ENCODE results near the gene VOPP1.

Gene VOPP1

GRCh38 chr7:55594414-55594813 lies 22.1 kb upstream of the VOPP1 start:
- H3K27me3 ChIP-seq (ENCODE audit: insufficient read depth, low read length, poor library complexity, severe bottlenecking), result no peaks in the 10 kb centered on the region
- no peaks in the 10 kb centered on the region for H3K4me1 ChIP-seq (ENCODE audit: insufficient read depth, low read length, poor library complexity, severe bottlenecking)
- no peak overlapping the region for H3K4me2 ChIP-seq (ENCODE audit: low read depth, low read length, poor library complexity, severe bottlenecking)
- no peaks in the 10 kb centered on the region for H3F3A ChIP-seq (ENCODE audit: low read depth)
- no peaks in the 10 kb centered on the region for H3K79me2 ChIP-seq (ENCODE audit: insufficient read depth, low read length)
- H3K9me3 ChIP-seq (ENCODE audit: insufficient read depth, low read depth, low read length), result no peaks in the 10 kb centered on the region
- no peak for TF ChIP-seq CTCF (conservative IDR thresholded peaks at IDR 0.05; ENCODE audit: low read length)
- no peak for TF ChIP-seq EZH2phosphoT487 (IDR thresholded peaks at IDR 0.05; ENCODE audit: borderline replicate concordance)
- H3K36me3 ChIP-seq (ENCODE audit: insufficient read depth, low read length), result no peaks in the 10 kb centered on the region
- H3K9me2 ChIP-seq (replicated peaks; ENCODE audit: low read depth, low read length), result no peaks in the 10 kb centered on the region
- H3K9ac ChIP-seq (ENCODE audit: low read depth, low read length, poor library complexity, severe bottlenecking), result no peak overlapping the region
- H2AFZ ChIP-seq (ENCODE audit: low read length), result peak overlapping the region; percentile 55; the same call in 1 of the 2 replicates
- H4K20me1 ChIP-seq (ENCODE audit: insufficient read depth, low read length, poor library complexity, severe bottlenecking), result no peaks in the 10 kb centered on the region
- H3K4me3 ChIP-seq (ENCODE audit: low read length, poor library complexity, severe bottlenecking), result no peak overlapping the region

GRCh38 chr7:55593515-55594318 lies 21.4 kb upstream of the VOPP1 start:
- no peaks in the 10 kb centered on the region for H3K9me3 ChIP-seq (ENCODE audit: insufficient read depth, low read depth, low read length)
- H3K4me3 ChIP-seq (ENCODE audit: low read length, poor library complexity, severe bottlenecking), result no peak overlapping the region
- no peaks in the 10 kb centered on the region for H3K79me2 ChIP-seq (ENCODE audit: insufficient read depth, low read length)
- H3K4me2 ChIP-seq (ENCODE audit: low read depth, low read length, poor library complexity, severe bottlenecking), result no peak overlapping the region
- no peaks in the 10 kb centered on the region for H3K36me3 ChIP-seq (ENCODE audit: insufficient read depth, low read length)
- no peaks in the 10 kb centered on the region for H4K20me1 ChIP-seq (ENCODE audit: insufficient read depth, low read length, poor library complexity, severe bottlenecking)
- H3K9ac ChIP-seq (ENCODE audit: low read depth, low read length, poor library complexity, severe bottlenecking), result no peak overlapping the region
- no peaks in the 10 kb centered on the region for H3K27me3 ChIP-seq (ENCODE audit: insufficient read depth, low read length, poor library complexity, severe bottlenecking)
- no peaks in the 10 kb centered on the region for H3K4me1 ChIP-seq (ENCODE audit: insufficient read depth, low read length, poor library complexity, severe bottlenecking)
- H3K9me2 ChIP-seq (replicated peaks; ENCODE audit: low read depth, low read length), result no peaks in the 10 kb centered on the region
- peak; percentile 85 for TF ChIP-seq CTCF (conservative IDR thresholded peaks at IDR 0.05; ENCODE audit: low read length)
- no peak for TF ChIP-seq EZH2phosphoT487 (IDR thresholded peaks at IDR 0.05; ENCODE audit: borderline replicate concordance)
- H2AFZ ChIP-seq (ENCODE audit: low read length), result peak overlapping the region; percentile 55; the same call in 1 of the 2 replicates
- H3F3A ChIP-seq (ENCODE audit: low read depth), result no peaks in the 10 kb centered on the region

GRCh38 chr7:55593172-55593514 lies 20.8 kb upstream of the VOPP1 start:
- no peak overlapping the region for H3K4me2 ChIP-seq (ENCODE audit: low read depth, low read length, poor library complexity, severe bottlenecking)
- no peaks in the 10 kb centered on the region for H3K4me1 ChIP-seq (ENCODE audit: insufficient read depth, low read length, poor library complexity, severe bottlenecking)
- H3K79me2 ChIP-seq (ENCODE audit: insufficient read depth, low read length), result no peaks in the 10 kb centered on the region
- no peak overlapping the region for H3K4me3 ChIP-seq (ENCODE audit: low read length, poor library complexity, severe bottlenecking)
- no peak overlapping the region for H2AFZ ChIP-seq (ENCODE audit: low read length)
- H4K20me1 ChIP-seq (ENCODE audit: insufficient read depth, low read length, poor library complexity, severe bottlenecking), result no peaks in the 10 kb centered on the region
- no peaks in the 10 kb centered on the region for H3K9me3 ChIP-seq (ENCODE audit: insufficient read depth, low read depth, low read length)
- no peaks in the 10 kb centered on the region for H3K27me3 ChIP-seq (ENCODE audit: insufficient read depth, low read length, poor library complexity, severe bottlenecking)
- no peaks in the 10 kb centered on the region for H3K9me2 ChIP-seq (replicated peaks; ENCODE audit: low read depth, low read length)
- no peaks in the 10 kb centered on the region for H3K36me3 ChIP-seq (ENCODE audit: insufficient read depth, low read length)
- TF ChIP-seq CTCF (conservative IDR thresholded peaks at IDR 0.05; ENCODE audit: low read length), result no peak
- TF ChIP-seq EZH2phosphoT487 (IDR thresholded peaks at IDR 0.05; ENCODE audit: borderline replicate concordance), result no peak
- no peaks in the 10 kb centered on the region for H3F3A ChIP-seq (ENCODE audit: low read depth)
- H3K9ac ChIP-seq (ENCODE audit: low read depth, low read length, poor library complexity, severe bottlenecking), result no peak overlapping the region
